Hepatocyte (in vitro differentiated cells): ENCODE measurements around the gene BRAP. TPM values are rescaled to one million over a fixed set of nuclear protein-coding genes. Genes with fewer than 3 reads are reported as not detected.
A peak's percentile ranks its signal among the peaks of the same experiment; 100 is the strongest.

ENCODE experiments used
- DNase-seq: peaks from one replicate; pipeline ENCODE4 v3.0.0-alpha.2; 2016; ENCODE audit warnings: low spot score
- H2AFZ ChIP-seq: fragments of 200-600 bp; sonication (generic); 2 replicates; pipeline ENCODE4 v1.6.0; 2016; ENCODE audit warnings: antibody characterized with exemption, mild to moderate bottlenecking
- H3K27ac ChIP-seq: fragments of 200-600 bp; sonication (generic); 2 replicates; pipeline ENCODE4 v1.5.1; 2016; ENCODE audit warnings: mild to moderate bottlenecking
- H3K27me3 ChIP-seq: fragments of 200-600 bp; sonication (generic); 2 replicates; pipeline ENCODE4 v1.6.1; 2016
- H3K36me3 ChIP-seq: fragments of 200-600 bp; sonication (generic); replicated peaks from 2 replicates; pipeline ENCODE4 v1.5.1; 2016; ENCODE audit warnings: low read depth; ENCODE audit not compliant: insufficient read depth
- H3K4me1 ChIP-seq: fragments of 200-600 bp; sonication (generic); 2 replicates; pipeline ENCODE4 v1.5.1; 2016; ENCODE audit warnings: mild to moderate bottlenecking, moderate library complexity; ENCODE audit not compliant: insufficient read depth
- H3K4me2 ChIP-seq: fragments of 200-600 bp; sonication (generic); 2 replicates; pipeline ENCODE4 v1.6.0; 2016
- H3K4me3 ChIP-seq: fragments of 200-600 bp; sonication (generic); 2 replicates; pipeline ENCODE4 v1.5.1; 2016; ENCODE audit warnings: mild to moderate bottlenecking
- H3K79me2 ChIP-seq: fragments of 200-600 bp; sonication (generic); 2 replicates; pipeline ENCODE4 v1.6.0; 2017; ENCODE audit warnings: mild to moderate bottlenecking
- H3K9me2 ChIP-seq: fragments of 200-600 bp; sonication (generic); replicated peaks from 2 replicates; pipeline ENCODE4 v1.6.0; 2017; ENCODE audit warnings: mild to moderate bottlenecking; ENCODE audit not compliant: insufficient read depth
- H3K9me3 ChIP-seq: fragments of 200-600 bp; sonication (generic); 2 replicates; pipeline ENCODE4 v1.5.1; 2016; ENCODE audit warnings: low read depth, mild to moderate bottlenecking
- H4K20me1 ChIP-seq: fragments of 200-600 bp; sonication (generic); 2 replicates; pipeline ENCODE4 v1.6.0; 2016; ENCODE audit warnings: mild to moderate bottlenecking; ENCODE audit not compliant: insufficient read depth, poor library complexity, severe bottlenecking
- CTCF ChIP-seq: fragments of 200-600 bp; sonication (generic); IDR thresholded peaks from 2 replicates; pipeline ENCODE4 v1.5.1; 2016; ENCODE audit warnings: antibody characterized with exemption, mild to moderate bottlenecking; ENCODE audit not compliant: poor library complexity
- EZH2 ChIP-seq: fragments of 200-600 bp; sonication (generic); IDR thresholded peaks from 2 replicates; pipeline ENCODE4 v1.6.1; 2016; ENCODE audit warnings: antibody characterized with exemption, mild to moderate bottlenecking, borderline replicate concordance
- EZH2phosphoT487 ChIP-seq: fragments of 200-600 bp; sonication (generic); IDR thresholded peaks from one replicate; pipeline ENCODE4 v1.6.1; 2018; ENCODE audit warnings: antibody characterized with exemption, mild to moderate bottlenecking, low read depth, moderate library complexity; ENCODE audit not compliant: unreplicated experiment, severe bottlenecking
- WGBS: methylation state at CpG from one replicate; pipeline ENCODE4 v1.1.6; 2016; ENCODE audit warnings: low lambda C conversion rate; ENCODE audit errors: missing lambda C conversion rate; 5-methylcytosine and 5-hydroxymethylcytosine counted together
- polyA plus RNA-seq: library from polyadenylated mRNA; unstranded; fragments of >200 nt; fragmentation: Nextera tagmentation; extraction: Ambion mirVana; gene quantifications from 2 replicates; pipeline ENCODE4 v1.2.1, GENCODE V29; 2016
- total RNA-seq: library from RNA; depleted of rRNA; stranded (reverse); fragments of >200 nt; gene quantifications from 2 replicates; pipeline ENCODE4 v1.2.3, GENCODE V29; 2014

Gene BRAP
- total and polyA plus RNA-seq, 2 experiments from 2014 or later = 13.9 to 16.8 TPM

DNA sequence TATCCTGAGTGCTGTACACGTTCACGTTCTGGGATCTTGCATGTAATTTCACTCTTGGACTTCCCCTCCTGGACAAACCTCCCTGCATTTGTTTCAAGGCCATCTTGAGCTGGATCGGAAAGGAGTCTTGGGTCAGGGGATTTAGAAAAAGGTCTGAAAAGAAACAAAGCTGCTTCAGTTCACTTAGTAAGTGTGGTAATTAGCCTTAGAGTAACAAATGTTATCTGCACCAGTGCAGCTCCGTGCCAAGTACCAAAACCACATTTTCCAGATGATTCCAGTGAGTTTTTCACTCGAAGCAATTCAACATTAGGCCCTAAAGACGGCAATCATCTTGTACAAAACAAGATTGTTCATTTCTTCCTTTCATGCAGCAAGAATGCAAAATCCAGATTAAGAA is 47.2 kb downstream of the BRAP start:
- no peak overlapping the region for H3K4me2 ChIP-seq
- no peaks in the 10 kb centered on the region for H3K9me2 ChIP-seq
- 82% methylated on average over 6 of the region's 6 CpGs for WGBS
- no peaks in the 10 kb centered on the region for H4K20me1 ChIP-seq
- no peak for DNase-seq
- TF ChIP-seq CTCF = no peak
- no peak for TF ChIP-seq EZH2phosphoT487
- no peak for TF ChIP-seq EZH2
- peak overlapping the region; percentile 95 for H3K27ac ChIP-seq
- H3K4me3 ChIP-seq = no peak overlapping the region
- peaks cover 3% of the 10 kb centered on the region for H3K79me2 ChIP-seq
- no peak overlapping the region for H2AFZ ChIP-seq
- H3K27me3 ChIP-seq = no peaks in the 10 kb centered on the region
- H3K9me3 ChIP-seq = no peaks in the 10 kb centered on the region
- H3K36me3 ChIP-seq = no peaks in the 10 kb centered on the region
- peaks cover 39% of the 10 kb centered on the region for H3K4me1 ChIP-seq

DNA sequence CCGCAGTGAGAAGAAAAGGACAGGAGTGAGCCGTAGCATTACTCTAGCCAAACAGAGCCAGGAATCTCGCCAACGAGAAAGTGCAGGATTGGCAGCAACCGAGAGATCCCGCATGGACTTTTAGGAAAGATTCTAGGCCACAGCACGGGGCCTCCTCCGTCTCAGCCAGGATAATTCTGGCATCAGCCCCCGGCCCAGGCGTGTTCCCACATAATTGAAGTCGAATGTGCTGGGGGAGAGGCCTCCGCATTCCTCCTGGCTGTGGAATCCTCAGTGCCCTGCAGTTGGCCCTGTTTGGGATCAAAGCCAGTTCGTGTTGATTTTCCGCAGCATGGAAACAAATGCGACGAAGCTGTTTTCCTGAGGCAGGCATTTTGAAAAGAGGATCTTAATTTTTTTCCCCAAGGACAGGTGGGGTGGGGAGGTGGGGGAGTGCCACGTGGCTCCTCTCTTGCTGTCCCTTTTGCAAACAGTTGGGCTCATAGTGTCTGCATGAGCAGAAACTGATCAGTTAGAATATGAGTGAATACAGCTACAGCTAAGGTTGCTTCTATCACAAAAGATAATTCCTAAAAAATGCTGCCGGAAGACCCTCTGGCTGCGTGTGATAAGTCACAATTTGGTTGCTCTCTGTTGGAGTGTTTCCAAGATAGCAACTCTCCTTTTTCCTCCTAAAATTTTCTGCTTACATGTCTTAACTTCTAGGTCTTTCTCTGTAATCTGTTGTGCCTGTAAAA is 49.4 kb downstream of the BRAP start:
- Histone ChIP-seq H2AFZ (peak overlapping the region; percentile 41), H3K9me2 (no peaks in the 10 kb centered on the region), H3K27ac (peak overlapping the region; percentile 95), H3K36me3 (no peaks in the 10 kb centered on the region), H3K27me3 (no peaks in the 10 kb centered on the region), H3K79me2 (peaks cover 3% of the 10 kb centered on the region), H3K4me1 (peaks cover 23% of the 10 kb centered on the region), H3K4me3 (no peak overlapping the region), H3K4me2 (peak overlapping the region; percentile 63), H3K9me3 (no peaks in the 10 kb centered on the region), H4K20me1 (no peaks in the 10 kb centered on the region)
- no peak for TF ChIP-seq EZH2phosphoT487
- TF ChIP-seq CTCF = no peak
- TF ChIP-seq EZH2 = no peak
- DNase-seq = peak; percentile 78
- WGBS = 27% methylated on average over 19 of the region's 19 CpGs

DNA sequence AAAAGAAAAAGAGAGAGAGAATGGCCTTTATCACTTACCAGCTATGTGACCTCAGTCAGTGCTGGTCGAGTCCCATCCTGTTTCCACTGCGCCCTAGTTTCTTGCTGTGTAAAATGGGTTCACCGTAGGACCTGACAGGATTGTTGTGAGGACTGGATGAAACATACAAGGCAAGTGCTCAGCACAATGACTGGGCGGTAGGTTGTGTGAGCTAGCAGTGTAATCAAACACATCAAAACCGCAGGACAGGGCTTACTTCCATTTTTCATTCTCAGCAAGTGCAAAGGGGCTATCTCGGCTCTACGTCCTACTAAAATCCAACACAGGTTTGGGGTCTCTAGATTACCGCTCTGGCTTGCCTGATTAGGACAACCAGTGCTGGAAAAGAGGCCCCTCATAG is 50.2 kb downstream of the BRAP start:
- Histone ChIP-seq H3K9me3 (no peaks in the 10 kb centered on the region), H3K36me3 (no peaks in the 10 kb centered on the region), H3K9me2 (no peaks in the 10 kb centered on the region), H3K27ac (peak overlapping the region; percentile 95), H3K4me2 (peak overlapping the region; percentile 63), H4K20me1 (no peaks in the 10 kb centered on the region), H3K27me3 (no peaks in the 10 kb centered on the region), H3K4me3 (no peak overlapping the region), H3K79me2 (no peaks in the 10 kb centered on the region), H3K4me1 (peaks cover 23% of the 10 kb centered on the region), H2AFZ (peak overlapping the region; percentile 41)
- 89% methylated on average over 8 of the region's 8 CpGs for WGBS
- DNase-seq = no peak
- TF ChIP-seq CTCF (no peak), EZH2phosphoT487 (no peak), EZH2 (no peak)
